Panc1 (cell line): Measurements from ENCODE around the gene RPH3AL. TPM values are rescaled to one million over a fixed set of nuclear protein-coding genes. Genes with fewer than 3 reads are reported as not detected.

ENCODE experiments used
- ATAC-seq: fragments of 200-7000 bp; cut with Tn5 transposase; 2 replicates; pipeline ENCODE4 v1.9.1; 2020; ENCODE audit warnings: mild to moderate bottlenecking, moderate library complexity
- Bru-seq: library from RNA; stranded (reverse); fragments of 400-500 nt; gene quantifications from one replicate; lab custom pipeline; 2021; lab: Mats Ljungman, UMichigan
- BruChase-seq, 2 experiments: library from RNA; stranded (reverse); fragments of 400-500 nt; gene quantifications; one replicate each; lab custom pipeline; 2021; lab: Mats Ljungman, UMichigan
- BruUV-seq: library from RNA; stranded (reverse); fragments of 400-500 nt; replicated peaks from 2 replicates; lab custom pipeline; 2021; lab: Mats Ljungman, UMichigan
- CTCF ChIA-PET: fragments of 300-600 bp; sonication (Branson Sonifier 250); formaldehyde crosslinking; loops from one replicate; lab custom pipeline; 2022; ENCODE audit warnings: antibody characterized with exemption; lab: Charles Lee
- POLR2A ChIA-PET: fragments of 300-600 bp; sonication (Branson Sonifier 250); formaldehyde crosslinking; loops from one replicate; lab custom pipeline; 2022; ENCODE audit warnings: antibody characterized with exemption; lab: Charles Lee
- DNase-seq: peaks from one replicate; pipeline ENCODE4 v3.0.0-alpha.2; 2010; ENCODE audit warnings: low read depth, low spot score
- H3K27ac ChIP-seq: 2 replicates; pipeline ENCODE4 v1.5.1; 2011; ENCODE audit warnings: mild to moderate bottlenecking, low read length, inconsistent platforms
- H3K27me3 ChIP-seq: fragments of 200-500 bp; sonication (Bioruptor generic); 2 replicates; pipeline ENCODE4 v1.6.0; 2014; ENCODE audit warnings: low read length, inconsistent platforms; ENCODE audit not compliant: control insufficient read depth, insufficient read depth
- H3K36me3 ChIP-seq: fragments of 200-500 bp; sonication (Bioruptor generic); 2 replicates; pipeline ENCODE4 v1.5.1; 2014; ENCODE audit warnings: inconsistent platforms, mild to moderate bottlenecking, low read length, moderate library complexity; ENCODE audit not compliant: control insufficient read depth, insufficient read depth
- H3K4me1 ChIP-seq: 2 replicates; pipeline ENCODE4 v1.5.1; 2011; ENCODE audit warnings: inconsistent platforms, mild to moderate bottlenecking, low read length, moderate library complexity; ENCODE audit not compliant: control insufficient read depth, insufficient read depth
- H3K4me3 ChIP-seq, 2 experiments: 2 replicates each; pipeline ENCODE4 v1.5.1; 2011 to 2012; ENCODE audit warnings: low read depth in 2 of 2, low read length in 2 of 2, mild to moderate bottlenecking in 2 of 2, inconsistent platforms in 1 of 2, moderate library complexity in 1 of 2
- H3K9me3 ChIP-seq: fragments of 200-500 bp; sonication (Bioruptor generic); 2 replicates; pipeline ENCODE4 v1.5.1; 2014; ENCODE audit warnings: low read depth, mild to moderate bottlenecking, inconsistent platforms, low read length, moderate library complexity; ENCODE audit not compliant: control insufficient read depth, insufficient read depth
- CTCF ChIP-seq: fragments of 450-650 bp; IDR thresholded peaks from 2 replicates; pipeline ENCODE4 v1.5.1; 2017; ENCODE audit warnings: mild to moderate bottlenecking
- POLR2AphosphoS5 ChIP-seq: IDR thresholded peaks from 2 replicates; pipeline ENCODE4 v1.6.1; 2012; ENCODE audit warnings: mild to moderate bottlenecking, low read depth, low read length, moderate library complexity
- REST ChIP-seq, 2 experiments: IDR thresholded peaks; 2 replicates each; pipeline ENCODE4 v1.6.1; 2011 to 2012; ENCODE audit warnings: low read depth in 2 of 2, control low read depth in 1 of 2, low read length in 1 of 2, mild to moderate bottlenecking in 1 of 2, moderate library complexity in 1 of 2; ENCODE audit not compliant: insufficient read depth in 1 of 2
- SIN3A ChIP-seq: IDR thresholded peaks from 2 replicates; pipeline ENCODE4 v1.6.1; 2012; ENCODE audit warnings: low read depth, mild to moderate bottlenecking, low read length, moderate library complexity, borderline replicate concordance; ENCODE audit not compliant: insufficient read depth
- TCF7L2 ChIP-seq: IDR thresholded peaks from 2 replicates; pipeline ENCODE4 v1.6.1; 2011; ENCODE audit warnings: mild to moderate bottlenecking, low read depth, low read length, inconsistent platforms
- in situ Hi-C: cut with HindIII; loops from 2 replicates; pipeline ENCODE4 v1.10.0; 2016; ENCODE audit warnings: low sequenced_read_pairs, low pct_unique_long_range_greater_than_20kb
- intact Hi-C: fragments of 100-400 bp; cut with micrococcal nuclease; formaldehyde crosslinking; loops from one replicate; pipeline ENCODE4 v1.10.0; 2022; ENCODE audit not compliant: unreplicated experiment
- long read RNA-seq: library from polyadenylated mRNA; unstranded; transcript quantifications from one replicate; pipeline ENCODE4 v2.0.0, GENCODE V29; 2021; ENCODE audit not compliant: unreplicated experiment
- polyA plus RNA-seq: library from polyadenylated mRNA; unstranded; fragments of >200 nt; gene quantifications from one replicate; pipeline ENCODE4 v1.2.1, GENCODE V29; 2012; ENCODE audit warnings: missing spikeins; ENCODE audit not compliant: insufficient read length
- total RNA-seq: library from RNA; stranded (reverse); gene quantifications from one replicate; pipeline ENCODE4 v1.2.1, GENCODE V29; 2021; ENCODE audit not compliant: unreplicated experiment

Gene RPH3AL, protein sequence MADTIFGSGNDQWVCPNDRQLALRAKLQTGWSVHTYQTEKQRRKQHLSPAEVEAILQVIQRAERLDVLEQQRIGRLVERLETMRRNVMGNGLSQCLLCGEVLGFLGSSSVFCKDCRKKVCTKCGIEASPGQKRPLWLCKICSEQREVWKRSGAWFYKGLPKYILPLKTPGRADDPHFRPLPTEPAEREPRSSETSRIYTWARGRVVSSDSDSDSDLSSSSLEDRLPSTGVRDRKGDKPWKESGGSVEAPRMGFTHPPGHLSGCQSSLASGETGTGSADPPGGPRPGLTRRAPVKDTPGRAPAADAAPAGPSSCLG
- 2.2 TPM for total RNA-seq
- polyA plus RNA-seq, result 2.9 TPM
- percentile 30 among the genes with signal in this experiment for Bru-seq, nascent RNA
- BruChase-seq, experiment 1, labeled RNA remaining after a 2-hour chase, result percentile 31 among the genes with signal in this experiment
- percentile 30 among the genes with signal in this experiment for BruChase-seq, experiment 2, labeled RNA remaining after a 6-hour chase
- long read RNA-seq, partial matches to known transcripts, result 0 of 4 reads
- long read RNA-seq, other reads (novel, unspliced or antisense), result 3 of 4 reads

DNA sequence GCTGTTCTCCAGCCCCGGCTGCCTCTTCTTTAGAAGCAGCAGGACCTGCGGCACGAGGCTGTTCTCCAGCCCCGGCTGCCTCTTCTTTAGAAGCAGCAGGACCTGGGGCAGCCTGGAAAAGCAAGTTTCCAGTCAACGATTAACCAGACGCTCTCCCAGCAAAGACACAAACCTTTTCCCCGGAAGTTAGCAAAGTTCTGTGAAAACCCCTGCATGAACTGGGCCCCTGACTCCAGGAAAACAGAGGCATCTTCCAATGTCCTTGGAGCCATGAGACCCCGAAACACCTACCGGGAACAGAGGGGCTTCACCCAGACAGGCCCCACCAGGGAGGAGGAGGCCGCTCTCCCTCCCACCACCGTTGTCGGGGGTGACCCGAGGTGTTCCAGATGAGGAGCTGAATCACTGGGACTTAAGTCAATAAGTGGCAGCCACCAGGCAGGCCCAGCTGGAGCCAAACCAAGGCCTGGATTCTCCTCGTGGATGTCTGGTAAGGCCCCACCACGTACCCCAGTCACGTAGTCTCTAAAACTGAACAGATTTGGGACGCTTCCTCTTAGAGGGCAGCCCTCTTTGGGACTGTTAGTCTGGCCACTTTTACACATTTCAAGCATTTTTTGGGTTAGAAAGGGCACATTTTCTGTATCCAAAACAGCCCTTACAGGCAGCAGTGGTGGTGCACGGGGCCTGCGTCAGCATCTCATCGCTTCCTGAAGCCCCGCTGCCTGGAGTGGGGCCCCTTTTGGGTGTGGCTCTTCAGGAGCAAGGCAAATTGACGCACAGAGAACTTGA is at the start of gene RPH3AL:
TSS of gene RPH3AL (minus strand) at position 387 of the 792 bp plus-strand sequence. CDS start 25,264 bp downstream, outside the sequence.
- Histone ChIP-seq H3K27ac (peak within 1 kb of the TSS; percentile 44; the same call in 1 of the 2 replicates), H3K9me3 (no peaks in the 10 kb centered on the region), H3K4me3 (peak within 1 kb of the TSS in 1 of 2 experiments; percentile 4; a peak in 1 of 4 replicates), H3K36me3 (no peaks in the 10 kb centered on the region), H3K27me3 (no peaks in the 10 kb centered on the region), H3K4me1 (peaks cover 6% of the 10 kb centered on the region; the same call in 1 of the 2 replicates)
- in situ Hi-C loops (no loop called here), intact Hi-C loops (no loop called here)
- POLR2A ChIA-PET, result no interaction called here
- no peak for DNase-seq
- ATAC-seq, result peak; percentile 61
- CTCF ChIA-PET, result no interaction called here
- TF ChIP-seq TCF7L2 (no peak), CTCF (no peak), SIN3A (no peak), REST (IDR thresholded peaks at IDR 0.05; ENCODE audit: insufficient read depth in 1 of 2, low read depth in 2 of 2, low read length in 1 of 2) (no peak), POLR2AphosphoS5 (no peak)
- BruUV-seq, result no TSS peak

GRCh38 chr17:400257-400656 is 47.6 kb upstream of the RPH3AL start:
- no peaks in the 10 kb centered on the region for H3K9me3 ChIP-seq
- no peak for DNase-seq
- ChIA-PET CTCF (no interaction called here), POLR2A (no interaction called here)
- H3K4me3 ChIP-seq, result no peak overlapping the region
- H3K36me3 ChIP-seq, result no peaks in the 10 kb centered on the region
- no peaks in the 10 kb centered on the region for H3K4me1 ChIP-seq
- in situ Hi-C loops (no loop called here), intact Hi-C loops (no loop called here)
- ATAC-seq, result no peak
- BruUV-seq, result no TSS peak
- no peaks in the 10 kb centered on the region for H3K27me3 ChIP-seq
- H3K27ac ChIP-seq, result no peak overlapping the region
- TF ChIP-seq TCF7L2 (no peak), POLR2AphosphoS5 (no peak), CTCF (no peak), REST (IDR thresholded peaks at IDR 0.05; ENCODE audit: insufficient read depth in 1 of 2, low read depth in 2 of 2, low read length in 1 of 2) (no peak), SIN3A (no peak)
